GM23338 (cell line): ENCODE data around the gene FBLN5. TPM values are rescaled to one million over a fixed set of nuclear protein-coding genes. Genes with fewer than 3 reads are reported as not detected.

ENCODE experiments used
- ATAC-seq: fragments of 200-7000 bp; cut with Tn5 transposase; 3 replicates; pipeline ENCODE4 v1.9.1; 2020
- DNase-seq: peaks from one replicate; pipeline ENCODE4 v3.0.0-alpha.2; 2015; ENCODE audit warnings: low spot score
- H2AFZ ChIP-seq: fragments of 200-600 bp; sonication (generic); 2 replicates; pipeline ENCODE4 v1.8.0; 2016; ENCODE audit warnings: antibody characterized with exemption, mild to moderate bottlenecking, moderate library complexity
- H3F3A ChIP-seq: fragments of 200-600 bp; sonication (generic); replicated peaks from 2 replicates; pipeline ENCODE4 v1.8.0; 2017; ENCODE audit warnings: antibody characterized with exemption, mixed run types, low read depth
- H3K27ac ChIP-seq: fragments of 200-600 bp; sonication (generic); 2 replicates; pipeline ENCODE4 v1.6.1; 2016; ENCODE audit warnings: low read depth
- H3K27me3 ChIP-seq: fragments of 200-600 bp; sonication (generic); 2 replicates; pipeline ENCODE4 v1.8.0; 2016; ENCODE audit warnings: mild to moderate bottlenecking, mixed run types, moderate library complexity; ENCODE audit not compliant: insufficient read depth
- H3K36me3 ChIP-seq: fragments of 200-600 bp; sonication (generic); 2 replicates; pipeline ENCODE4 v1.8.0; 2016; ENCODE audit warnings: mild to moderate bottlenecking; ENCODE audit not compliant: insufficient read depth
- H3K4me1 ChIP-seq: fragments of 200-600 bp; sonication (generic); 2 replicates; pipeline ENCODE4 v1.8.0; 2016; ENCODE audit warnings: mild to moderate bottlenecking, moderate library complexity; ENCODE audit not compliant: insufficient read depth
- H3K4me2 ChIP-seq: fragments of 200-600 bp; sonication (generic); 2 replicates; pipeline ENCODE4 v1.7.1; 2017; ENCODE audit warnings: mixed run types
- H3K4me3 ChIP-seq: fragments of 200-600 bp; sonication (generic); 2 replicates; pipeline ENCODE4 v1.6.1; 2016; ENCODE audit warnings: mixed run types
- H3K79me2 ChIP-seq: fragments of 200-600 bp; sonication (generic); replicated peaks from 2 replicates; pipeline ENCODE4 v1.8.0; 2017; ENCODE audit warnings: mild to moderate bottlenecking; ENCODE audit not compliant: insufficient read depth
- H3K9me2 ChIP-seq: fragments of 200-600 bp; sonication (generic); 2 replicates; pipeline ENCODE4 v1.8.0; 2017; ENCODE audit not compliant: insufficient read depth
- H4K20me1 ChIP-seq: fragments of 200-600 bp; sonication (generic); replicated peaks from 2 replicates; pipeline ENCODE4 v1.8.0; 2017; ENCODE audit warnings: mild to moderate bottlenecking; ENCODE audit not compliant: insufficient read depth
- H3K27ac Mint-ChIP-seq: 2 replicates; pipeline ENCODE4 v1.8.0; 2020; ENCODE audit warnings: inconsistent platforms, mild to moderate bottlenecking, moderate library complexity, mixed read lengths
- H3K27me3 Mint-ChIP-seq: 3 replicates; pipeline ENCODE4 v1.8.0; 2022; ENCODE audit warnings: low read depth, mild to moderate bottlenecking, moderate library complexity, mixed read lengths, inconsistent platforms; ENCODE audit not compliant: insufficient read depth, poor library complexity
- H3K36me3 Mint-ChIP-seq: 3 replicates; pipeline ENCODE4 v1.8.0; 2021; ENCODE audit warnings: low read depth, mild to moderate bottlenecking, inconsistent platforms, moderate library complexity, mixed read lengths
- H3K4me1 Mint-ChIP-seq: 3 replicates; pipeline ENCODE4 v1.8.0; 2020; ENCODE audit warnings: mild to moderate bottlenecking, inconsistent platforms, mixed read lengths
- H3K4me3 Mint-ChIP-seq: 3 replicates; pipeline ENCODE4 v1.8.0; 2021; ENCODE audit warnings: moderate library complexity, mild to moderate bottlenecking, inconsistent platforms, mixed read lengths
- H3K9me3 Mint-ChIP-seq: 3 replicates; pipeline ENCODE4 v1.8.0; 2020; ENCODE audit warnings: moderate library complexity, mild to moderate bottlenecking, inconsistent platforms, mixed read lengths
- EZH2phosphoT487 ChIP-seq: fragments of 200-600 bp; sonication (generic); IDR thresholded peaks from one replicate; pipeline ENCODE4 v1.8.1; 2018; ENCODE audit warnings: antibody characterized with exemption; ENCODE audit not compliant: unreplicated experiment
- JUNB ChIP-seq: IDR thresholded peaks from one replicate; pipeline ENCODE4 v1.6.1; 2016; ENCODE audit warnings: antibody characterized with exemption; ENCODE audit not compliant: unreplicated experiment
- NANOG ChIP-seq: IDR thresholded peaks from 2 replicates; pipeline ENCODE4 v1.6.1; 2016; ENCODE audit warnings: antibody characterized with exemption, borderline replicate concordance
- POLR2AphosphoS5 ChIP-seq: IDR thresholded peaks from 2 replicates; pipeline ENCODE4 v1.6.1; 2016; ENCODE audit warnings: antibody characterized with exemption, low read depth
- ZNF331 ChIP-seq: fragments of 250-450 bp; sonication (Bioruptor Pico); IDR thresholded peaks from 2 replicates; pipeline ENCODE4 v1.5.0; 2020; ENCODE audit warnings: low read depth, mild to moderate bottlenecking, moderate library complexity
- polyA plus RNA-seq: library from polyadenylated mRNA; unstranded; fragments of >200 nt; fragmentation: Nextera tagmentation; extraction: Ambion mirVana; gene quantifications from 2 replicates; pipeline ENCODE4 v1.2.1, GENCODE V29; 2016
- total RNA-seq: library from RNA; depleted of rRNA; stranded (reverse); fragments of >200 nt; shearing (Covaris generic); gene quantifications from 2 replicates; pipeline ENCODE4 v1.2.3, GENCODE V29; 2014
- TF ChIP-seq, protein P1 (sequence below), 2 experiments: fragments of 200-600 bp in 1 of 2; sonication (generic) in 1 of 2; conservative IDR thresholded peaks; 2 replicates each; pipeline versions ENCODE4 v1.5.1 to v1.6.1; 2016 to 2017; ENCODE audit warnings: antibody characterized with exemption in 2 of 2, low read depth in 2 of 2, mild to moderate bottlenecking in 2 of 2, moderate library complexity in 1 of 2
- TF ChIP-seq, protein P2 (sequence below): fragments of 250-450 bp; sonication (Bioruptor Pico); IDR thresholded peaks from 2 replicates; pipeline ENCODE4 v1.5.0; 2020; ENCODE audit warnings: mild to moderate bottlenecking, moderate library complexity
- TF ChIP-seq, protein P3 (sequence below): IDR thresholded peaks from 2 replicates; pipeline ENCODE4 v1.6.1; 2016; ENCODE audit warnings: antibody characterized with exemption
- TF ChIP-seq, protein P4 (sequence below): IDR thresholded peaks from one replicate; pipeline ENCODE4 v1.6.1; 2018; ENCODE audit warnings: antibody characterized with exemption; ENCODE audit not compliant: unreplicated experiment

FBLN5 gene
- total and polyA plus RNA-seq, 2 experiments from 2014 or later, result 4.3 to 4.9 TPM

DNA sequence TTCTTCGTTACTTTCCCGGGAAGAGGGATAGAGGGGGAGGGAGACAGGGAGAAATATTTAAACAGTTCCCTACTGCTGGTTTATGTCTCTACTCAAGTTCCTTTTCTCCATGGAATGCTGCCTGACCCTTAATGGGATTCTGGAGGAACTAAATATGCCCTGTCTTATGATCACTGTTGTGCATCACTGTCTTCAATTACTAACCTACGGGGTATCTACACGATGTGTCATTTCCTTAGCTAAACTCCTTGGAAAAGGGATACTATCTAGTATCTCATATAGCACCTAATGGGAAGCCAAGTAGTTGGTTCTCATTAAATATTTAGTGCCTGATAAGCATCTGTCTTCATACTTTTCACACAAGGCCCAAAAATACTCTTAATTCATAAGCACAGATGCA is 37.5 kb upstream of the FBLN5 start:
- H3K4me2 ChIP-seq, result no peak overlapping the region

More for the DNA sequence above, 37.5 kb upstream of the FBLN5 start:
- Histone ChIP-seq H3K4me1 (no peaks in the 10 kb centered on the region), H3K27ac (no peak overlapping the region), H3F3A (no peaks in the 10 kb centered on the region), H3K9me2 (no peaks in the 10 kb centered on the region), H3K4me3 (no peak overlapping the region), H3K79me2 (no peaks in the 10 kb centered on the region), H2AFZ (no peak overlapping the region), H3K36me3 (0 out of 2 replicates have a peak, but pooled peaks cover 10% of the 10 kb centered on the region), H4K20me1 (no peaks in the 10 kb centered on the region), H3K27me3 (no peaks in the 10 kb centered on the region)
- Mint-ChIP-seq H3K4me1 (no peaks in the 10 kb centered on the region), H3K27ac (no peak overlapping the region), H3K9me3 (no peaks in the 10 kb centered on the region), H3K4me3 (no peak overlapping the region), H3K27me3 (no peaks in the 10 kb centered on the region), H3K36me3 (peaks cover 11% of the 10 kb centered on the region; the same call in 2 of the 3 replicates)
- TF ChIP-seq NANOG, result no peak
- TF ChIP-seq ZNF331 (CRISPR knock-in tag), result no peak
- TF ChIP-seq EZH2phosphoT487, result no peak
- TF ChIP-seq, protein P1, sequence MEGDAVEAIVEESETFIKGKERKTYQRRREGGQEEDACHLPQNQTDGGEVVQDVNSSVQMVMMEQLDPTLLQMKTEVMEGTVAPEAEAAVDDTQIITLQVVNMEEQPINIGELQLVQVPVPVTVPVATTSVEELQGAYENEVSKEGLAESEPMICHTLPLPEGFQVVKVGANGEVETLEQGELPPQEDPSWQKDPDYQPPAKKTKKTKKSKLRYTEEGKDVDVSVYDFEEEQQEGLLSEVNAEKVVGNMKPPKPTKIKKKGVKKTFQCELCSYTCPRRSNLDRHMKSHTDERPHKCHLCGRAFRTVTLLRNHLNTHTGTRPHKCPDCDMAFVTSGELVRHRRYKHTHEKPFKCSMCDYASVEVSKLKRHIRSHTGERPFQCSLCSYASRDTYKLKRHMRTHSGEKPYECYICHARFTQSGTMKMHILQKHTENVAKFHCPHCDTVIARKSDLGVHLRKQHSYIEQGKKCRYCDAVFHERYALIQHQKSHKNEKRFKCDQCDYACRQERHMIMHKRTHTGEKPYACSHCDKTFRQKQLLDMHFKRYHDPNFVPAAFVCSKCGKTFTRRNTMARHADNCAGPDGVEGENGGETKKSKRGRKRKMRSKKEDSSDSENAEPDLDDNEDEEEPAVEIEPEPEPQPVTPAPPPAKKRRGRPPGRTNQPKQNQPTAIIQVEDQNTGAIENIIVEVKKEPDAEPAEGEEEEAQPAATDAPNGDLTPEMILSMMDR (conservative IDR thresholded peaks at IDR 0.05; ENCODE audit: low read depth in 2 of 2), result no peak
- TF ChIP-seq, protein P2, sequence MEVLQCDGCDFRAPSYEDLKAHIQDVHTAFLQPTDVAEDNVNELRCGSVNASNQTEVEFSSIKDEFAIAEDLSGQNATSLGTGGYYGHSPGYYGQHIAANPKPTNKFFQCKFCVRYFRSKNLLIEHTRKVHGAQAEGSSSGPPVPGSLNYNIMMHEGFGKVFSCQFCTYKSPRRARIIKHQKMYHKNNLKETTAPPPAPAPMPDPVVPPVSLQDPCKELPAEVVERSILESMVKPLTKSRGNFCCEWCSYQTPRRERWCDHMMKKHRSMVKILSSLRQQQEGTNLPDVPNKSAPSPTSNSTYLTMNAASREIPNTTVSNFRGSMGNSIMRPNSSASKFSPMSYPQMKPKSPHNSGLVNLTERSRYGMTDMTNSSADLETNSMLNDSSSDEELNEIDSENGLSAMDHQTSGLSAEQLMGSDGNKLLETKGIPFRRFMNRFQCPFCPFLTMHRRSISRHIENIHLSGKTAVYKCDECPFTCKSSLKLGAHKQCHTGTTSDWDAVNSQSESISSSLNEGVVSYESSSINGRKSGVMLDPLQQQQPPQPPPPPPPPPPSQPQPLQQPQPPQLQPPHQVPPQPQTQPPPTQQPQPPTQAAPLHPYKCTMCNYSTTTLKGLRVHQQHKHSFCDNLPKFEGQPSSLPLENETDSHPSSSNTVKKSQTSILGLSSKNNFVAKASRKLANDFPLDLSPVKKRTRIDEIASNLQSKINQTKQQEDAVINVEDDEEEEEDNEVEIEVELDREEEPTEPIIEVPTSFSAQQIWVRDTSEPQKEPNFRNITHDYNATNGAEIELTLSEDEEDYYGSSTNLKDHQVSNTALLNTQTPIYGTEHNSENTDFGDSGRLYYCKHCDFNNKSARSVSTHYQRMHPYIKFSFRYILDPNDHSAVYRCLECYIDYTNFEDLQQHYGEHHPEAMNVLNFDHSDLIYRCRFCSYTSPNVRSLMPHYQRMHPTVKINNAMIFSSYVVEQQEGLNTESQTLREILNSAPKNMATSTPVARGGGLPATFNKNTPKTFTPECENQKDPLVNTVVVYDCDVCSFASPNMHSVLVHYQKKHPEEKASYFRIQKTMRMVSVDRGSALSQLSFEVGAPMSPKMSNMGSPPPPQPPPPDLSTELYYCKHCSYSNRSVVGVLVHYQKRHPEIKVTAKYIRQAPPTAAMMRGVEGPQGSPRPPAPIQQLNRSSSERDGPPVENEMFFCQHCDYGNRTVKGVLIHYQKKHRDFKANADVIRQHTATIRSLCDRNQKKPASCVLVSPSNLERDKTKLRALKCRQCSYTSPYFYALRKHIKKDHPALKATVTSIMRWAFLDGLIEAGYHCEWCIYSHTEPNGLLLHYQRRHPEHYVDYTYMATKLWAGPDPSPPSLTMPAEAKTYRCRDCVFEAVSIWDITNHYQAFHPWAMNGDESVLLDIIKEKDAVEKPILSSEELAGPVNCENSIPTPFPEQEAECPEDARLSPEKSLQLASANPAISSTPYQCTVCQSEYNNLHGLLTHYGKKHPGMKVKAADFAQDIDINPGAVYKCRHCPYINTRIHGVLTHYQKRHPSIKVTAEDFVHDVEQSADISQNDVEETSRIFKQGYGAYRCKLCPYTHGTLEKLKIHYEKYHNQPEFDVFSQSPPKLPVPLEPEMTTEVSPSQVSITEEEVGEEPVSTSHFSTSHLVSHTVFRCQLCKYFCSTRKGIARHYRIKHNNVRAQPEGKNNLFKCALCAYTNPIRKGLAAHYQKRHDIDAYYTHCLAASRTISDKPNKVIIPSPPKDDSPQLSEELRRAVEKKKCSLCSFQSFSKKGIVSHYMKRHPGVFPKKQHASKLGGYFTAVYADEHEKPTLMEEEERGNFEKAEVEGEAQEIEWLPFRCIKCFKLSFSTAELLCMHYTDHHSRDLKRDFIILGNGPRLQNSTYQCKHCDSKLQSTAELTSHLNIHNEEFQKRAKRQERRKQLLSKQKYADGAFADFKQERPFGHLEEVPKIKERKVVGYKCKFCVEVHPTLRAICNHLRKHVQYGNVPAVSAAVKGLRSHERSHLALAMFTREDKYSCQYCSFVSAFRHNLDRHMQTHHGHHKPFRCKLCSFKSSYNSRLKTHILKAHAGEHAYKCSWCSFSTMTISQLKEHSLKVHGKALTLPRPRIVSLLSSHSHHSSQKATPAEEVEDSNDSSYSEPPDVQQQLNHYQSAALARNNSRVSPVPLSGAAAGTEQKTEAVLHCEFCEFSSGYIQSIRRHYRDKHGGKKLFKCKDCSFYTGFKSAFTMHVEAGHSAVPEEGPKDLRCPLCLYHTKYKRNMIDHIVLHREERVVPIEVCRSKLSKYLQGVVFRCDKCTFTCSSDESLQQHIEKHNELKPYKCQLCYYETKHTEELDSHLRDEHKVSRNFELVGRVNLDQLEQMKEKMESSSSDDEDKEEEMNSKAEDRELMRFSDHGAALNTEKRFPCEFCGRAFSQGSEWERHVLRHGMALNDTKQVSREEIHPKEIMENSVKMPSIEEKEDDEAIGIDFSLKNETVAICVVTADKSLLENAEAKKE (CRISPR knock-in tag), result no peak
- no peak for TF ChIP-seq JUNB
- TF ChIP-seq POLR2AphosphoS5, result no peak
- TF ChIP-seq, protein P3, sequence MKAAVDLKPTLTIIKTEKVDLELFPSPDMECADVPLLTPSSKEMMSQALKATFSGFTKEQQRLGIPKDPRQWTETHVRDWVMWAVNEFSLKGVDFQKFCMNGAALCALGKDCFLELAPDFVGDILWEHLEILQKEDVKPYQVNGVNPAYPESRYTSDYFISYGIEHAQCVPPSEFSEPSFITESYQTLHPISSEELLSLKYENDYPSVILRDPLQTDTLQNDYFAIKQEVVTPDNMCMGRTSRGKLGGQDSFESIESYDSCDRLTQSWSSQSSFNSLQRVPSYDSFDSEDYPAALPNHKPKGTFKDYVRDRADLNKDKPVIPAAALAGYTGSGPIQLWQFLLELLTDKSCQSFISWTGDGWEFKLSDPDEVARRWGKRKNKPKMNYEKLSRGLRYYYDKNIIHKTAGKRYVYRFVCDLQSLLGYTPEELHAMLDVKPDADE, result no peak
- TF ChIP-seq, protein P4, sequence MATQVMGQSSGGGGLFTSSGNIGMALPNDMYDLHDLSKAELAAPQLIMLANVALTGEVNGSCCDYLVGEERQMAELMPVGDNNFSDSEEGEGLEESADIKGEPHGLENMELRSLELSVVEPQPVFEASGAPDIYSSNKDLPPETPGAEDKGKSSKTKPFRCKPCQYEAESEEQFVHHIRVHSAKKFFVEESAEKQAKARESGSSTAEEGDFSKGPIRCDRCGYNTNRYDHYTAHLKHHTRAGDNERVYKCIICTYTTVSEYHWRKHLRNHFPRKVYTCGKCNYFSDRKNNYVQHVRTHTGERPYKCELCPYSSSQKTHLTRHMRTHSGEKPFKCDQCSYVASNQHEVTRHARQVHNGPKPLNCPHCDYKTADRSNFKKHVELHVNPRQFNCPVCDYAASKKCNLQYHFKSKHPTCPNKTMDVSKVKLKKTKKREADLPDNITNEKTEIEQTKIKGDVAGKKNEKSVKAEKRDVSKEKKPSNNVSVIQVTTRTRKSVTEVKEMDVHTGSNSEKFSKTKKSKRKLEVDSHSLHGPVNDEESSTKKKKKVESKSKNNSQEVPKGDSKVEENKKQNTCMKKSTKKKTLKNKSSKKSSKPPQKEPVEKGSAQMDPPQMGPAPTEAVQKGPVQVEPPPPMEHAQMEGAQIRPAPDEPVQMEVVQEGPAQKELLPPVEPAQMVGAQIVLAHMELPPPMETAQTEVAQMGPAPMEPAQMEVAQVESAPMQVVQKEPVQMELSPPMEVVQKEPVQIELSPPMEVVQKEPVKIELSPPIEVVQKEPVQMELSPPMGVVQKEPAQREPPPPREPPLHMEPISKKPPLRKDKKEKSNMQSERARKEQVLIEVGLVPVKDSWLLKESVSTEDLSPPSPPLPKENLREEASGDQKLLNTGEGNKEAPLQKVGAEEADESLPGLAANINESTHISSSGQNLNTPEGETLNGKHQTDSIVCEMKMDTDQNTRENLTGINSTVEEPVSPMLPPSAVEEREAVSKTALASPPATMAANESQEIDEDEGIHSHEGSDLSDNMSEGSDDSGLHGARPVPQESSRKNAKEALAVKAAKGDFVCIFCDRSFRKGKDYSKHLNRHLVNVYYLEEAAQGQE, result no peak
- ATAC-seq (no peak), DNase-seq (no peak)
